GM19397 (cell line): ENCODE measurements around the gene VEGFC.

Experiments used
- ATAC-seq: cut with Tn5 transposase; IDR thresholded peaks from one replicate; pipeline ENCODE4 v1.9.1; 2021; ENCODE audit warnings: mild to moderate bottlenecking, moderate library complexity; ENCODE audit not compliant: unreplicated experiment

Gene VEGFC

GRCh38 chr4:176792326-176793059, at the start of gene VEGFC:
Gene VEGFC (minus strand): TSS chr4:176792922. CDS start chr4:176792311, 611 bp downstream.
- peak; percentile 89 for ATAC-seq

- ATAC-seq: no peak
These were observed 49.0 kb upstream of the VEGFC start for GRCh38 chr4:176841711-176842112.

GRCh38 chr4:176840166-176840565, 47.4 kb upstream of the VEGFC start:
- no peak for ATAC-seq

GRCh38 chr4:176839656-176840055, 46.9 kb upstream of the VEGFC start:
- ATAC-seq: no peak

- no peak for ATAC-seq
These were observed 46.1 kb upstream of the VEGFC start for GRCh38 chr4:176838601-176839433.

- ATAC-seq: no peak
These were observed 44.6 kb upstream of the VEGFC start for GRCh38 chr4:176837169-176837895.

- ATAC-seq: no peak
These were observed 41.8 kb upstream of the VEGFC start for GRCh38 chr4:176834531-176834930.

- no peak for ATAC-seq
These were observed 40.9 kb upstream of the VEGFC start for GRCh38 chr4:176833400-176834175.

GRCh38 chr4:176830971-176831370, 38.2 kb upstream of the VEGFC start:
- no peak for ATAC-seq

- no peak for ATAC-seq
These were observed 32.9 kb upstream of the VEGFC start for GRCh38 chr4:176825586-176825985.

GRCh38 chr4:176824645-176825366, 32.1 kb upstream of the VEGFC start:
- no peak for ATAC-seq

GRCh38 chr4:176818531-176818930, 25.8 kb upstream of the VEGFC start:
- no peak for ATAC-seq

- ATAC-seq: peak; percentile 61
These were observed 24.5 kb upstream of the VEGFC start for GRCh38 chr4:176817204-176817603.

- no peak for ATAC-seq
These were observed 22.0 kb upstream of the VEGFC start for GRCh38 chr4:176814770-176815169.

GRCh38 chr4:176810481-176811249, 17.9 kb upstream of the VEGFC start:
- no peak for ATAC-seq

- no peak for ATAC-seq
These were observed 14.2 kb upstream of the VEGFC start for GRCh38 chr4:176806778-176807375.

- ATAC-seq: no peak
These were observed 12.4 kb upstream of the VEGFC start for GRCh38 chr4:176805155-176805554.

- no peak for ATAC-seq
These were observed 8.3 kb upstream of the VEGFC start for GRCh38 chr4:176800891-176801534.
